Measurements from ENCODE around the gene CACNA1E. TPM values are rescaled to one million over a fixed set of nuclear protein-coding genes. Genes with fewer than 3 reads are reported as not detected.

Gene CACNA1E
- total and polyA plus RNA-seq, 2 of the 13 experiments (the other 11 are each of a cell fraction or from before 2014, with no cell fraction given) = not detected

DNA sequence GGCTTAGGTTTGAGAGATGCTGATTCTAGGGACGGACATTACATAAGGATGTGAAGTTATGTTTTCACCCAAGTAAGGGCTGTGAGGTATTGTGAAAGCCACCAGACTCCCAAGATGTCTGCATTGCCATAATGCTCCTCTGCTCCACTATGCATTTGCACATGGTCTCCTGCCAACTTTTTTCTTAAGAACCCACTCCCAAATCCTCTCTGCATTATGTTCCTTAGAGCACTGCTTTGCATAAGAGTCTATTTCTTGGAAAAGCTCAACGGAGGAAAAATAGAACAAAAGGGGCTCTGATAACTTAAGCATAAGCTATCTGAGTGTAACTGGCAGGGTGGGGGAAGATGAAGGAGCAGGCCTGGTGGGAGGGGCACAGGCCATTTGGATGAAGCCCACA, 5.0 kb upstream of the CACNA1E start:
- no peak overlapping the region for H3K4me2 ChIP-seq (ENCODE audit: low read depth, low read length)
- no peaks in the 10 kb centered on the region for H4K20me1 ChIP-seq (ENCODE audit: insufficient read depth, low read length)
- no peak for DNase-seq (ENCODE audit: low spot score)
- H3K27ac ChIP-seq (ENCODE audit: extremely low read length, insufficient read depth, low read length) = no peak overlapping the region
- H3K27me3 ChIP-seq (ENCODE audit: control insufficient read depth in 1 of 2, insufficient read depth in 2 of 2, low read length in 2 of 2) = peaks cover 3 to 19% of the 10 kb centered on the region in 2 experiments; a peak in 3 of 5 replicates
- H3K4me3 ChIP-seq (replicated peaks in 1 of 3; ENCODE audit: insufficient read depth in 1 of 3, low read depth in 2 of 3, low read length in 3 of 3) = no peak overlapping the region
- H2AFZ ChIP-seq (ENCODE audit: low read length) = no peak overlapping the region
- H3K9me3 ChIP-seq (ENCODE audit: low read length) = no peaks in the 10 kb centered on the region
- BruUV-seq (replicated peaks) = no TSS peak
- H3K9ac ChIP-seq (ENCODE audit: insufficient read depth, low read depth, low read length) = no peak overlapping the region
- WGBS (ENCODE audit: low lambda C conversion rate) = 0% methylated on average over 1 of the region's 2 CpGs
- ChIA-PET POLR2A (no interaction called here), CTCF (ENCODE audit: low intra/inter-chr PET ratio, low total read pairs) (interaction anchor here (0.7 to 2.5 kb wide), 3 partner anchors 198 to 577 kb away, joined by 3 to 18 read pairs (median 12); no protein-coding TSS in a partner anchor)
- H3K4me1 ChIP-seq (ENCODE audit: insufficient read depth, low read length) = no peaks in the 10 kb centered on the region
- H3K36me3 ChIP-seq (replicated peaks in 1 of 2; ENCODE audit: control insufficient read depth in 1 of 2, insufficient read depth in 2 of 2, low read length in 2 of 2) = no peaks in the 10 kb centered on the region
- ATAC-seq = no peak
- intact Hi-C loops (cut with micrococcal nuclease; ENCODE audit: unreplicated experiment) (loop anchor here (10.0 kb wide), 1 partner anchor 576 kb away; no protein-coding TSS in a partner anchor), in situ Hi-C loops (cut with HindIII; ENCODE audit: extremely low pct_ligation_motif_present, low pct_unique_long_range_greater_than_20kb) (loop anchor here (5.0 to 10.0 kb wide), 2 partner anchors 199 to 586 kb away; partner anchors contain the start of gene ZNF648)
- TF ChIP-seq AGO2 (optimal IDR thresholded peaks at IDR 0.05; ENCODE audit: low read depth, low read length) = no peak
- no peak for TF ChIP-seq ZNF143 (CRISPR knock-in tag; IDR thresholded peaks at IDR 0.05)
- no peak for TF ChIP-seq MTA1 (CRISPR knock-in tag; IDR thresholded peaks at IDR 0.05; ENCODE audit: borderline replicate concordance)
- TF ChIP-seq, protein P1, sequence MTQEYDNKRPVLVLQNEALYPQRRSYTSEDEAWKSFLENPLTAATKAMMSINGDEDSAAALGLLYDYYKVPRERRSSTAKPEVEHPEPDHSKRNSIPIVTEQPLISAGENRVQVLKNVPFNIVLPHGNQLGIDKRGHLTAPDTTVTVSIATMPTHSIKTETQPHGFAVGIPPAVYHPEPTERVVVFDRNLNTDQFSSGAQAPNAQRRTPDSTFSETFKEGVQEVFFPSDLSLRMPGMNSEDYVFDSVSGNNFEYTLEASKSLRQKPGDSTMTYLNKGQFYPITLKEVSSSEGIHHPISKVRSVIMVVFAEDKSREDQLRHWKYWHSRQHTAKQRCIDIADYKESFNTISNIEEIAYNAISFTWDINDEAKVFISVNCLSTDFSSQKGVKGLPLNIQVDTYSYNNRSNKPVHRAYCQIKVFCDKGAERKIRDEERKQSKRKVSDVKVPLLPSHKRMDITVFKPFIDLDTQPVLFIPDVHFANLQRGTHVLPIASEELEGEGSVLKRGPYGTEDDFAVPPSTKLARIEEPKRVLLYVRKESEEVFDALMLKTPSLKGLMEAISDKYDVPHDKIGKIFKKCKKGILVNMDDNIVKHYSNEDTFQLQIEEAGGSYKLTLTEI (CRISPR knock-in tag; conservative IDR thresholded peaks at IDR 0.05) = no peak
- TF ChIP-seq, protein P2, sequence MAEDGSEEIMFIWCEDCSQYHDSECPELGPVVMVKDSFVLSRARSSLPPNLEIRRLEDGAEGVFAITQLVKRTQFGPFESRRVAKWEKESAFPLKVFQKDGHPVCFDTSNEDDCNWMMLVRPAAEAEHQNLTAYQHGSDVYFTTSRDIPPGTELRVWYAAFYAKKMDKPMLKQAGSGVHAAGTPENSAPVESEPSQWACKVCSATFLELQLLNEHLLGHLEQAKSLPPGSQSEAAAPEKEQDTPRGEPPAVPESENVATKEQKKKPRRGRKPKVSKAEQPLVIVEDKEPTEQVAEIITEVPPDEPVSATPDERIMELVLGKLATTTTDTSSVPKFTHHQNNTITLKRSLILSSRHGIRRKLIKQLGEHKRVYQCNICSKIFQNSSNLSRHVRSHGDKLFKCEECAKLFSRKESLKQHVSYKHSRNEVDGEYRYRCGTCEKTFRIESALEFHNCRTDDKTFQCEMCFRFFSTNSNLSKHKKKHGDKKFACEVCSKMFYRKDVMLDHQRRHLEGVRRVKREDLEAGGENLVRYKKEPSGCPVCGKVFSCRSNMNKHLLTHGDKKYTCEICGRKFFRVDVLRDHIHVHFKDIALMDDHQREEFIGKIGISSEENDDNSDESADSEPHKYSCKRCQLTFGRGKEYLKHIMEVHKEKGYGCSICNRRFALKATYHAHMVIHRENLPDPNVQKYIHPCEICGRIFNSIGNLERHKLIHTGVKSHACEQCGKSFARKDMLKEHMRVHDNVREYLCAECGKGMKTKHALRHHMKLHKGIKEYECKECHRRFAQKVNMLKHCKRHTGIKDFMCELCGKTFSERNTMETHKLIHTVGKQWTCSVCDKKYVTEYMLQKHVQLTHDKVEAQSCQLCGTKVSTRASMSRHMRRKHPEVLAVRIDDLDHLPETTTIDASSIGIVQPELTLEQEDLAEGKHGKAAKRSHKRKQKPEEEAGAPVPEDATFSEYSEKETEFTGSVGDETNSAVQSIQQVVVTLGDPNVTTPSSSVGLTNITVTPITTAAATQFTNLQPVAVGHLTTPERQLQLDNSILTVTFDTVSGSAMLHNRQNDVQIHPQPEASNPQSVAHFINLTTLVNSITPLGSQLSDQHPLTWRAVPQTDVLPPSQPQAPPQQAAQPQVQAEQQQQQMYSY (CRISPR knock-in tag; IDR thresholded peaks at IDR 0.05) = no peak
- TF ChIP-seq TMF1 (CRISPR knock-in tag; IDR thresholded peaks at IDR 0.05; ENCODE audit: low read depth) = no peak
- no peaks in the 10 kb centered on the region for H3K79me2 ChIP-seq (ENCODE audit: insufficient read depth, low read length)
- no peak for FAIRE-seq

Measured in HepG2 (cell line).